ENCODE measurements around the gene IPO13.

IPO13 gene

GRCh38 chr1:43982241-43982640 is 35.5 kb downstream of the IPO13 start:
- H3K27ac ChIP-seq, result no peak overlapping the region
- TF ChIP-seq, protein P1, sequence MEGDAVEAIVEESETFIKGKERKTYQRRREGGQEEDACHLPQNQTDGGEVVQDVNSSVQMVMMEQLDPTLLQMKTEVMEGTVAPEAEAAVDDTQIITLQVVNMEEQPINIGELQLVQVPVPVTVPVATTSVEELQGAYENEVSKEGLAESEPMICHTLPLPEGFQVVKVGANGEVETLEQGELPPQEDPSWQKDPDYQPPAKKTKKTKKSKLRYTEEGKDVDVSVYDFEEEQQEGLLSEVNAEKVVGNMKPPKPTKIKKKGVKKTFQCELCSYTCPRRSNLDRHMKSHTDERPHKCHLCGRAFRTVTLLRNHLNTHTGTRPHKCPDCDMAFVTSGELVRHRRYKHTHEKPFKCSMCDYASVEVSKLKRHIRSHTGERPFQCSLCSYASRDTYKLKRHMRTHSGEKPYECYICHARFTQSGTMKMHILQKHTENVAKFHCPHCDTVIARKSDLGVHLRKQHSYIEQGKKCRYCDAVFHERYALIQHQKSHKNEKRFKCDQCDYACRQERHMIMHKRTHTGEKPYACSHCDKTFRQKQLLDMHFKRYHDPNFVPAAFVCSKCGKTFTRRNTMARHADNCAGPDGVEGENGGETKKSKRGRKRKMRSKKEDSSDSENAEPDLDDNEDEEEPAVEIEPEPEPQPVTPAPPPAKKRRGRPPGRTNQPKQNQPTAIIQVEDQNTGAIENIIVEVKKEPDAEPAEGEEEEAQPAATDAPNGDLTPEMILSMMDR (IDR thresholded peaks at IDR 0.05), result no peak
- DNase-seq (ENCODE audit: low spot score), result no peak
- H3K4me3 ChIP-seq, result no peak overlapping the region

- TF ChIP-seq, protein P1 (IDR thresholded peaks at IDR 0.05), result no peak
- no peak overlapping the region for H3K4me3 ChIP-seq
- H3K27ac ChIP-seq, result no peak overlapping the region
- no peak for DNase-seq (ENCODE audit: low spot score)
These were observed 36.1 kb downstream of the IPO13 start for GRCh38 chr1:43982808-43983207.

GRCh38 chr1:43983253-43983899 is 36.6 kb downstream of the IPO13 start:
- DNase-seq (ENCODE audit: low spot score), result no peak
- no peak overlapping the region for H3K27ac ChIP-seq
- H3K4me3 ChIP-seq, result no peak overlapping the region
- TF ChIP-seq, protein P1 (IDR thresholded peaks at IDR 0.05), result no peak

GRCh38 chr1:43984855-43985254 is 38.1 kb downstream of the IPO13 start:
- H3K4me3 ChIP-seq, result no peak overlapping the region
- no peak for DNase-seq (ENCODE audit: low spot score)
- no peak overlapping the region for H3K27ac ChIP-seq
- TF ChIP-seq, protein P1 (IDR thresholded peaks at IDR 0.05), result no peak

GRCh38 chr1:43985984-43986595 is 39.3 kb downstream of the IPO13 start:
- Histone ChIP-seq H3K27ac (no peak overlapping the region), H3K4me3 (no peak overlapping the region)
- no peak for DNase-seq (ENCODE audit: low spot score)
- TF ChIP-seq, protein P1 (IDR thresholded peaks at IDR 0.05), result no peak

GRCh38 chr1:43986712-43987111 is 40.0 kb downstream of the IPO13 start:
- no peak overlapping the region for H3K27ac ChIP-seq
- no peak for DNase-seq (ENCODE audit: low spot score)
- TF ChIP-seq, protein P1 (IDR thresholded peaks at IDR 0.05), result no peak
- H3K4me3 ChIP-seq, result no peak overlapping the region

Data from coronary artery (tissue), 2 donors.